Measurements from ENCODE around the gene CRTAC1. TPM values are rescaled to one million over a fixed set of nuclear protein-coding genes. Genes with fewer than 3 reads are reported as not detected.

CRTAC1 gene
- total RNA-seq, 1 donor from 2014 or later: 0.30 TPM

DNA sequence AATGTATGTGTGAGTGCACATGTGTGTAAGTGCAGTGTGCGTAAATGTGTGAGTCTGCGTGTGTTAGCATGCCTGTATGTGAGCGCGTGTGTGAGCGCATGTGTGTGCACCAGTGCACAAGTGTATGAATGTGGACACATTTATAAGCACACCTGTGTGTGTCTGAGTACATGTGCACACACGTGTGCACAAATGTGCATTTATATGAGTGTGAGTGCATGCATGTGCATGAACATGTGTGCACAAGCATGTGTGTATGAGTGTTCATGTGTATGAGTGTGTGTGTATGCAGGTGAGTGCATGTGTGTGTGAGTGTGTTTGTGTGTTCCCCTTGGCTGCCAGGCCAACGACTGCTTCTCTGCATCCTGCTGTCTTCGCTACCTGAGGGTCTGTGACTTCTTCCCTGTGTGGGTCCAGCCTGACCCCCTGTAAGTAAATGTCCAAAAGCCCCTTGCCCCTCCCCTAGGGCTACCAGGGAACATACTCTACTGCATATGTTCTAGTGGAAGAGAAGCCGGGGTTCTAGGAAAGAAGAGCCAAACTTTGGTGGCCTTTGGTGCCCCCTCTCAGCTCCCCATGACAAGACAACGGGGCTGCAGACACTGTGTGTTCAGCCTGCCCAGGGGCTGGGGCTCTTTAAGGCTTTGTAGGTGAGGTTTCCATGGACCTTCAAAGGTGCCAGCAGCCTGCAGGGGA lies 163.7 kb downstream of the CRTAC1 start:
- Histone ChIP-seq H2AFZ (replicated peaks) (no peak overlapping the region), H3K27me3 (peaks cover 4% of the 10 kb centered on the region), H3K9ac (no peak overlapping the region), H3K4me1 (no peaks in the 10 kb centered on the region), H4K20me1 (ENCODE audit: low read depth) (no peaks in the 10 kb centered on the region), H3K4me2 (no peak overlapping the region), H3K36me3 (no peaks in the 10 kb centered on the region), H3F3A (ENCODE audit: low read depth) (no peaks in the 10 kb centered on the region), H3K4me3 (no peak overlapping the region), H3K79me2 (ENCODE audit: low read depth) (no peaks in the 10 kb centered on the region), H3K27ac (no peak overlapping the region), H3K9me3 (ENCODE audit: low read depth) (no peaks in the 10 kb centered on the region)
- Mint-ChIP-seq H3K27ac (peak overlapping the region; percentile 69), H3K9me3 (no peaks in the 10 kb centered on the region), H3K36me3 (no peaks in the 10 kb centered on the region), H3K27me3 (ENCODE audit: insufficient read depth, low read depth) (peaks cover 13% of the 10 kb centered on the region), H3K4me1 (peaks cover 20% of the 10 kb centered on the region), H3K4me3 (no peak overlapping the region)
- TF ChIP-seq, protein P1, sequence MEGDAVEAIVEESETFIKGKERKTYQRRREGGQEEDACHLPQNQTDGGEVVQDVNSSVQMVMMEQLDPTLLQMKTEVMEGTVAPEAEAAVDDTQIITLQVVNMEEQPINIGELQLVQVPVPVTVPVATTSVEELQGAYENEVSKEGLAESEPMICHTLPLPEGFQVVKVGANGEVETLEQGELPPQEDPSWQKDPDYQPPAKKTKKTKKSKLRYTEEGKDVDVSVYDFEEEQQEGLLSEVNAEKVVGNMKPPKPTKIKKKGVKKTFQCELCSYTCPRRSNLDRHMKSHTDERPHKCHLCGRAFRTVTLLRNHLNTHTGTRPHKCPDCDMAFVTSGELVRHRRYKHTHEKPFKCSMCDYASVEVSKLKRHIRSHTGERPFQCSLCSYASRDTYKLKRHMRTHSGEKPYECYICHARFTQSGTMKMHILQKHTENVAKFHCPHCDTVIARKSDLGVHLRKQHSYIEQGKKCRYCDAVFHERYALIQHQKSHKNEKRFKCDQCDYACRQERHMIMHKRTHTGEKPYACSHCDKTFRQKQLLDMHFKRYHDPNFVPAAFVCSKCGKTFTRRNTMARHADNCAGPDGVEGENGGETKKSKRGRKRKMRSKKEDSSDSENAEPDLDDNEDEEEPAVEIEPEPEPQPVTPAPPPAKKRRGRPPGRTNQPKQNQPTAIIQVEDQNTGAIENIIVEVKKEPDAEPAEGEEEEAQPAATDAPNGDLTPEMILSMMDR (IDR thresholded peaks at IDR 0.05): peak; percentile 19
- no peak for TF ChIP-seq EZH2phosphoT487 (IDR thresholded peaks at IDR 0.05)
- peak; percentile 22 for DNase-seq (ENCODE audit: low spot score)

DNA sequence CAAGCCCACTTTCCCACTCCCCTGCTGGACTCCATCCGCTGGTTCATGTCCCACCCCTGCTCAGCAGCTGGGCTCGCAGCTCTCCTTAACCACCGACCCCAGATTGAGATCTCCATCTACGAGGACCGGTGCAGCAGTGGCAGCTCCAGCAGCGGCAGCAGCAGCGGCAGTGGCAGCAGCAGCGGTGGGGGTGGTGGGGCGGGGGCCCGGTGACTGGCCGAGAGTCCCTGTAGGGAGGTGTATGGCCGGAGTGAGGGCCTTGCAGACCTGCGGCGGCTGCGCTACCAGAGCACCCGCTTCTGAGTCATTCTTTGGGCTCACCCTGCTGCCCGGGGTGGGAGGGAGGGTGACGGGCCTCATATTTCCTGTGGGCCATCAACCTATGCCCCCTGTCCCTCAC lies 164.9 kb downstream of the CRTAC1 start:
- Mint-ChIP-seq H3K4me3 (no peak overlapping the region), H3K4me1 (peaks cover 28% of the 10 kb centered on the region), H3K9me3 (no peaks in the 10 kb centered on the region), H3K36me3 (no peaks in the 10 kb centered on the region), H3K27ac (no peak overlapping the region), H3K27me3 (ENCODE audit: insufficient read depth, low read depth) (peaks cover 17% of the 10 kb centered on the region)
- H3F3A ChIP-seq (ENCODE audit: low read depth): no peaks in the 10 kb centered on the region
- H3K4me2 ChIP-seq: no peak overlapping the region
- no peak overlapping the region for H3K27ac ChIP-seq
- TF ChIP-seq, protein P1 (IDR thresholded peaks at IDR 0.05): no peak
- no peak for TF ChIP-seq EZH2 (IDR thresholded peaks at IDR 0.05)
- TF ChIP-seq EZH2phosphoT487 (IDR thresholded peaks at IDR 0.05): no peak
- no peaks in the 10 kb centered on the region for H3K27me3 ChIP-seq
- no peak overlapping the region for H2AFZ ChIP-seq (replicated peaks)
- no peaks in the 10 kb centered on the region for H3K4me1 ChIP-seq
- H3K9me3 ChIP-seq (ENCODE audit: low read depth): no peaks in the 10 kb centered on the region
- H3K9ac ChIP-seq: no peak overlapping the region
- H3K4me3 ChIP-seq: no peak overlapping the region
- no peak for DNase-seq (ENCODE audit: low spot score)
- H3K36me3 ChIP-seq: no peaks in the 10 kb centered on the region
- H3K79me2 ChIP-seq (ENCODE audit: low read depth): no peaks in the 10 kb centered on the region
- no peaks in the 10 kb centered on the region for H4K20me1 ChIP-seq (ENCODE audit: low read depth)

DNA sequence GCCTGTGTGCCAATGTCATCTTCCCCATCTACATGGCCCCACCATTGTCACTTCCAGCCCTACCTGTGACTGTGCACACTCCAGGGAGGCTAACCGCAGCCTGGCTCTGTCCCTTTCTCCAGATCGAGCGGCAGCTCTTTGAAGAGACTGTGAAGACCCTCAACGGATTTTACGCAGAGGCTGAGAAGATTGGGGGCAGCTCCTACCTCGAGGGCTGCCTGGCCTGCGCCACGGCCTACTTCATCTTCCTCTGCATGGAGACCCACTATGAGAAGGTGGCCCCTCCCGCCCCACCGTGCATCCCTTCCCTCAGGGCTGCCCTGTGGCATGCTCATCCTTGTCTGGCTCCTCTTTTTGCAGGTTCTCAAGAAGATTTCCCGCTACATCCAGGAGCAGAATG lies 166.6 kb downstream of the CRTAC1 start:
- Histone ChIP-seq H3K4me2 (no peak overlapping the region), H3K4me1 (no peaks in the 10 kb centered on the region), H3K27ac (no peak overlapping the region), H2AFZ (replicated peaks) (no peak overlapping the region), H3K9ac (no peak overlapping the region), H3K79me2 (ENCODE audit: low read depth) (no peaks in the 10 kb centered on the region), H3K27me3 (no peaks in the 10 kb centered on the region), H3K4me3 (no peak overlapping the region), H3F3A (ENCODE audit: low read depth) (no peaks in the 10 kb centered on the region), H3K9me3 (ENCODE audit: low read depth) (no peaks in the 10 kb centered on the region), H4K20me1 (ENCODE audit: low read depth) (no peaks in the 10 kb centered on the region), H3K36me3 (no peaks in the 10 kb centered on the region)
- Mint-ChIP-seq H3K4me3 (peak overlapping the region; percentile 10), H3K36me3 (no peaks in the 10 kb centered on the region), H3K27me3 (ENCODE audit: insufficient read depth, low read depth) (peaks cover 18% of the 10 kb centered on the region), H3K4me1 (peaks cover 26% of the 10 kb centered on the region), H3K9me3 (no peaks in the 10 kb centered on the region), H3K27ac (no peak overlapping the region)
- DNase-seq (ENCODE audit: low spot score): no peak
- no peak for TF ChIP-seq EZH2phosphoT487 (IDR thresholded peaks at IDR 0.05)
- TF ChIP-seq, protein P1 (IDR thresholded peaks at IDR 0.05): no peak
- no peak for TF ChIP-seq EZH2 (IDR thresholded peaks at IDR 0.05)
